Endothelial cell of umbilical vein (primary cell): ENCODE data around the gene PTPRF. TPM values are rescaled to one million over a fixed set of nuclear protein-coding genes. Genes with fewer than 3 reads are reported as not detected.

Experiments
- BruUV-seq: library from RNA; stranded (reverse); fragments of 400-500 nt; replicated peaks from 2 replicates; lab custom pipeline; 2021; lab: Mats Ljungman, UMichigan
- CTCF ChIA-PET: fragments of 300-600, 350-600 bp; sonication (Branson Sonifier 250); formaldehyde crosslinking; loops from one replicate; lab custom pipeline; 2021; ENCODE audit warnings: antibody characterized with exemption, inconsistent platforms; lab: Charles Lee
- POLR2A ChIA-PET: fragments of 300-600, 350-600 bp; sonication (Branson Sonifier 250); formaldehyde crosslinking; loops from one replicate; lab custom pipeline; 2021; ENCODE audit warnings: antibody characterized with exemption, inconsistent platforms; lab: Charles Lee
- DNase-seq: peaks from one replicate; pipeline ENCODE4 v3.0.0-alpha.2; 2011; ENCODE audit warnings: low read depth, low spot score
- FAIRE-seq: peaks from 2 replicates; lab custom pipeline; 2011; peaks lifted over from hg19 to GRCh38; lab: Jason Lieb, UNC
- H2AFZ ChIP-seq: 2 replicates; pipeline ENCODE4 v1.6.0; 2012; ENCODE audit warnings: low read depth, low read length, control low read depth, inconsistent platforms
- H3K27ac ChIP-seq: 2 replicates; pipeline ENCODE4 v1.5.1; 2011; ENCODE audit warnings: low read depth, mild to moderate bottlenecking, control low read depth, low read length, moderate library complexity; ENCODE audit not compliant: insufficient read depth
- H3K27me3 ChIP-seq, 2 experiments: 2 replicates each; pipeline versions ENCODE4 v1.6.0 to v1.6.1; 2011; ENCODE audit warnings: low read length in 2 of 2, mixed read lengths in 1 of 2; ENCODE audit not compliant: control insufficient read depth in 2 of 2, insufficient read depth in 2 of 2
- H3K36me3 ChIP-seq, 2 experiments: 2 replicates in 1 of 2; 3 replicates in 1 of 2; pipeline ENCODE4 v1.5.1; 2011; ENCODE audit warnings: low read length in 2 of 2, mild to moderate bottlenecking in 1 of 2, moderate library complexity in 1 of 2; ENCODE audit not compliant: control insufficient read depth in 2 of 2, insufficient read depth in 2 of 2; ENCODE audit errors: extremely low read depth in 1 of 2
- H3K4me1 ChIP-seq: 3 replicates; pipeline ENCODE4 v1.5.1; 2011; ENCODE audit warnings: mild to moderate bottlenecking, low read length; ENCODE audit not compliant: control insufficient read depth, insufficient read depth; ENCODE audit errors: extremely low read depth
- H3K4me2 ChIP-seq: 2 replicates; pipeline ENCODE4 v1.6.1; 2011; ENCODE audit warnings: low read length, control low read depth, mixed read lengths; ENCODE audit not compliant: insufficient read depth
- H3K4me3 ChIP-seq, 3 experiments: fragments of 200-600 bp in 1 of 3; sonication (generic), shearing (Covaris generic) in 1 of 3; replicated peaks in 1 of 3; 2 replicates each; pipeline ENCODE4 v1.5.1; 2011 to 2016; ENCODE audit warnings: control low read depth in 3 of 3, low read length in 3 of 3, mild to moderate bottlenecking in 2 of 3, inconsistent platforms in 1 of 3, low read depth in 1 of 3, moderate library complexity in 1 of 3; ENCODE audit not compliant: insufficient read depth in 1 of 3
- H3K79me2 ChIP-seq: 2 replicates; pipeline ENCODE4 v1.6.0; 2012; ENCODE audit warnings: low read length, inconsistent platforms; ENCODE audit not compliant: control insufficient read depth, insufficient read depth
- H3K9ac ChIP-seq: replicated peaks from 2 replicates; pipeline ENCODE3; 2011; ENCODE audit warnings: low read length, control low read depth; ENCODE audit not compliant: insufficient read depth; ENCODE audit errors: extremely low read depth
- H3K9me1 ChIP-seq: replicated peaks from 3 replicates; pipeline ENCODE4 v1.6.0; 2011; ENCODE audit warnings: mild to moderate bottlenecking, low read length; ENCODE audit not compliant: control insufficient read depth, insufficient read depth; ENCODE audit errors: extremely low read depth
- H3K9me3 ChIP-seq: replicated peaks from 2 replicates; pipeline ENCODE4 v1.5.1; 2012; ENCODE audit warnings: low read length, inconsistent platforms; ENCODE audit not compliant: control insufficient read depth, insufficient read depth
- H4K20me1 ChIP-seq: replicated peaks from 2 replicates; pipeline ENCODE3; 2011; ENCODE audit warnings: mild to moderate bottlenecking, low read length; ENCODE audit not compliant: control insufficient read depth, insufficient read depth; ENCODE audit errors: extremely low read depth
- CTCF ChIP-seq, 2 donors: IDR thresholded peaks; 1 replicate in 1 of 2; 2 replicates in 1 of 2; pipeline ENCODE4 v1.5.1; 2011; ENCODE audit warnings: low read length in 2 of 2, mild to moderate bottlenecking in 2 of 2, moderate library complexity in 2 of 2, control low read depth in 1 of 2, inconsistent platforms in 1 of 2, low read depth in 1 of 2; ENCODE audit not compliant: insufficient read depth in 1 of 2; ENCODE audit errors: extremely low read depth in 1 of 2
- EZH2 ChIP-seq: IDR thresholded peaks from 2 replicates; pipeline ENCODE4 v1.6.1; 2012; ENCODE audit warnings: borderline replicate concordance, low read depth, mild to moderate bottlenecking, moderate library complexity, low read length, inconsistent platforms; ENCODE audit not compliant: severe bottlenecking
- FOS ChIP-seq: IDR thresholded peaks from 2 replicates; pipeline ENCODE4 v1.6.1; 2011; ENCODE audit warnings: mild to moderate bottlenecking, low read length, moderate library complexity, borderline replicate concordance; ENCODE audit not compliant: insufficient read depth
- GATA2 ChIP-seq: IDR thresholded peaks from 2 replicates; pipeline ENCODE4 v1.7.0; 2011; ENCODE audit warnings: low read depth, mild to moderate bottlenecking, moderate library complexity, mixed read lengths, low read length; ENCODE audit not compliant: insufficient read length, insufficient read depth
- JUN ChIP-seq: IDR thresholded peaks from 2 replicates; pipeline ENCODE4 v1.6.1; 2011; ENCODE audit warnings: borderline replicate concordance, low read depth; ENCODE audit not compliant: insufficient read length, insufficient read depth
- MAX ChIP-seq: IDR thresholded peaks from 2 replicates; pipeline ENCODE4 v1.6.1; 2011; ENCODE audit not compliant: insufficient read depth, insufficient read length
- MYC ChIP-seq: IDR thresholded peaks from one replicate; pipeline ENCODE4 v1.6.1; 2011; ENCODE audit warnings: mild to moderate bottlenecking, low read depth, low read length
- POLR2A ChIP-seq: IDR thresholded peaks from 2 replicates; pipeline ENCODE4 v1.6.1; 2012; ENCODE audit warnings: low read depth, mild to moderate bottlenecking, control low read depth, low read length
- POLR2AphosphoS5 ChIP-seq: IDR thresholded peaks from 2 replicates; pipeline ENCODE4 v1.6.1; 2012; ENCODE audit warnings: low read depth, mild to moderate bottlenecking, control low read depth, low read length, moderate library complexity; ENCODE audit not compliant: insufficient read depth
- dilution Hi-C: fragments of 300-500 bp; cut with MboI; formaldehyde crosslinking; loops from one replicate; pipeline ENCODE4 v1.15.0; 2019; ENCODE audit warnings: low sequenced_read_pairs; ENCODE audit not compliant: extremely low pct_ligation_motif_present
- intact Hi-C: fragments of 100-400 bp; cut with micrococcal nuclease; formaldehyde crosslinking; loops from one replicate; pipeline ENCODE4 v1.10.0; 2022
- polyA plus RNA-seq, 4 experiments: library from polyadenylated mRNA; depleted of rRNA in 3 of 4; stranded (reverse) in 3 of 4; unstranded in 1 of 4; fragments of >200 nt; gene quantifications; 2 replicates each; pipeline versions ENCODE4 v1.2.1 to v1.2.3, GENCODE V29; 2011 to 2012; ENCODE audit warnings: missing spikeins in 1 of 4
- total RNA-seq: library from RNA; stranded (reverse); gene quantifications from 2 replicates; pipeline ENCODE4 v1.2.3, GENCODE V29; 2021

Gene PTPRF
- total and polyA plus RNA-seq, 2 donors (not counting 3 experiments of a cell fraction or from before 2014, with no cell fraction given), result 217 to 338 TPM

DNA sequence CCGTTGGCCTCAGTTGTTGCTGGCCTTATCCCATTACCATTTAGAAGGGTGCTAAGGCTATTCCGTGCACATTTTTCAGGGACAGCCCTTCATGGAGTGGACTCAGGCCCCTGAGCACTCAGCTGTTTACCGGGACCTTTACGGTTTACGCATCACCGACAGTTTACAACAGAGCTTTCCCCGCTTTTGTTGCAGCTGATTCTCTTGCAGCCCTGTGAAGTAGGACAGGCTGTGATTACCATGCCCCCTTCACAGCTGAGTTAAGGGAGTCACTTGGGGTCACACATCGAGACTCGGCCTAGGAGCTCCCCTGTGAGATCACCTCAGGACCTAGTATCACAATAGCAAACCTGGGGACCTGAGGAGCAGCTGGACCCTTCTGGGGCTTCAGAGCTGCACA is 41.9 kb downstream of the PTPRF start:
- H3K4me3 ChIP-seq, result no peak overlapping the region
- no peak overlapping the region for H2AFZ ChIP-seq
- H3K79me2 ChIP-seq, result no peaks in the 10 kb centered on the region
- H3K9me1 ChIP-seq, result no peaks in the 10 kb centered on the region
- no peak overlapping the region for H3K4me2 ChIP-seq
- FAIRE-seq, result no peak
- H3K9ac ChIP-seq, result no peak overlapping the region
- dilution Hi-C loops, result no loop called here
- no peak for DNase-seq
- no TSS peak for BruUV-seq
- TF ChIP-seq FOS, result no peak
- no peak for TF ChIP-seq MAX
- no peak for TF ChIP-seq CTCF (IDR thresholded peaks at IDR 0.05; ENCODE audit: extremely low read depth in 1 of 2, insufficient read depth in 1 of 2, low read depth in 1 of 2, low read length in 2 of 2)
- no peak for TF ChIP-seq POLR2AphosphoS5
- TF ChIP-seq EZH2, result no peak
- TF ChIP-seq MYC, result no peak
- TF ChIP-seq GATA2, result no peak
- TF ChIP-seq POLR2A, result no peak
- TF ChIP-seq JUN, result no peak
- H3K27me3 ChIP-seq, result no peaks in the 10 kb centered on the region
- no peaks in the 10 kb centered on the region for H3K4me1 ChIP-seq
- no peak overlapping the region for H3K27ac ChIP-seq
- H3K9me3 ChIP-seq, result no peaks in the 10 kb centered on the region
- CTCF ChIA-PET, result interaction anchor here (1.0 to 1.7 kb wide), 4 partner anchors 10 to 42 kb away, joined by 3 to 6 read pairs (median 4); partner anchors contain the start of gene PTPRF
- H3K36me3 ChIP-seq, result peaks cover 19 to 55% of the 10 kb centered on the region in 2 experiments
- intact Hi-C loops, result no loop called here
- POLR2A ChIA-PET, result interaction anchor here (0.6 kb wide), 1 partner anchor 43 kb away, joined by 10 read pairs; no protein-coding TSS in a partner anchor
- H4K20me1 ChIP-seq, result no peaks in the 10 kb centered on the region
